ENCODE results near the gene GPC2.
"Not testable (repeated sequence)": the region's sequence is repeated elsewhere in the genome, so short reads cannot be mapped to it uniquely, and the experiment has no call there.

The GPC2 gene

DNA sequence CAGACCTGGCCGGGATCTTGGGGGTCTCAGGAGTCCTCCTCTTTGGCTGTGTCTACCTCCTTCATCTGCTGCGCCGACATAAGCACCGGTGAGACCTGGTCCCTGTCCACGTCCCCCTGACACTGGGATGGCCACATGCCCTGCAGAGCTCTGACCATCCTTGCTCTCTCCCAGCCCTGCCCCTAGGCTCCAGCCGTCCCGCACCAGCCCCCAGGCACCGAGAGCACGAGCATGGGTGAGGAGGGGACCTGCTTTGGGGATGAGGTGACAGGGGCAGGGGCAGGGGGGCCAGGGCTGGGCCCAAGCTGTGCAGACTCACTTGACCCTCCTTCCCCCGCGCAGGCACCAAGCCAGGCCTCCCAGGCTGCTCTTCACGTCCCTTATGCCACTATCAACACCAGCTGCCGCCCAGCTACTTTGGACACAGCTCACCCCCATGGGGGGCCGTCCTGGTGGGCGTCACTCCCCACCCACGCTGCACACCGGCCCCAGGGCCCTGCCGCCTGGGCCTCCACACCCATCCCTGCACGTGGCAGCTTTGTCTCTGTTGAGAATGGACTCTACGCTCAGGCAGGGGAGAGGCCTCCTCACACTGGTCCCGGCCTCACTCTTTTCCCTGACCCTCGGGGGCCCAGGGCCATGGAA is 43.5 kb upstream of the GPC2 start:
- TF ChIP-seq CTCF (IDR thresholded peaks at IDR 0.05; ENCODE audit: low read depth, low read length): no peak
- H3K4me3 ChIP-seq (ENCODE audit: low read depth, low read length): no peak overlapping the region
- in situ Hi-C loops (cut with HindIII; ENCODE audit: low sequenced_read_pairs): no loop called here
- no peak for DNase-seq (ENCODE audit: low read depth, low spot score)

GRCh38 chr7:100219801-100220585 is 42.8 kb upstream of the GPC2 start, which contains the start of gene PVRIG:
Gene PVRIG (plus strand): TSS chr7:100219949. CDS start chr7:100219971, 22 bp downstream.
- H3K4me3 ChIP-seq (ENCODE audit: low read depth, low read length); in situ Hi-C loops (cut with HindIII; ENCODE audit: low sequenced_read_pairs); DNase-seq (ENCODE audit: low read depth, low spot score): not testable (repeated sequence)

DNA sequence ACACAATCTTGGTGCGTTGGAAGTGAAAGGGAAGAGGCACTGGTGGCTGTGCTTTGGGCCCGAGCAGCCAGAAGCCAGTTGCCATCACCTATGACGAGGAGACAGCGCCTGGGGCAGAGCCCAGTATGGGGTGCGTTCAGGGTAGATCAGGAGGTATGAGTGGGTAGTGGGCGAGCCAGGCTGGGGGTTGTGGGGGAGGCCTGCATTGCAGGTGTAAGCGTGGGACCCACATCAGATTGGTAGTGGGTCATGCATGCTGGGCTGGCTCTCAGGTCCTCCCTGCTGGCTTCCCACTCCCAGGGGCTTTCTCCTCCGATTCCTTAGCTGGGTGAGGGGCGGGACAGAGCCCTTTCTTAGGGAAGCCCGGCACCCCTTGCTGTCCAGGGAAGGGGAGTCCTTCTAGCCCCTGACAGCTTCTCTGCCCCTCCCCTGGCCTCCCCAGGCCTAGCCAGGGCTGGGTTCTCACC is 42.1 kb upstream of the GPC2 start:
- H3K4me3 ChIP-seq (ENCODE audit: low read depth, low read length): no peak overlapping the region
- no peak for DNase-seq (ENCODE audit: low read depth, low spot score)
- in situ Hi-C loops (cut with HindIII; ENCODE audit: low sequenced_read_pairs): no loop called here
- TF ChIP-seq CTCF (IDR thresholded peaks at IDR 0.05; ENCODE audit: low read depth, low read length): no peak

- in situ Hi-C loops (cut with HindIII; ENCODE audit: low sequenced_read_pairs); H3K4me3 ChIP-seq (ENCODE audit: low read depth, low read length); DNase-seq (ENCODE audit: low read depth, low spot score): not testable (repeated sequence)
- TF ChIP-seq CTCF (IDR thresholded peaks at IDR 0.05; ENCODE audit: low read depth, low read length): peak; percentile 43
Measured at GRCh38 chr7:100217934-100218333, 40.8 kb upstream of the GPC2 start.

DNA sequence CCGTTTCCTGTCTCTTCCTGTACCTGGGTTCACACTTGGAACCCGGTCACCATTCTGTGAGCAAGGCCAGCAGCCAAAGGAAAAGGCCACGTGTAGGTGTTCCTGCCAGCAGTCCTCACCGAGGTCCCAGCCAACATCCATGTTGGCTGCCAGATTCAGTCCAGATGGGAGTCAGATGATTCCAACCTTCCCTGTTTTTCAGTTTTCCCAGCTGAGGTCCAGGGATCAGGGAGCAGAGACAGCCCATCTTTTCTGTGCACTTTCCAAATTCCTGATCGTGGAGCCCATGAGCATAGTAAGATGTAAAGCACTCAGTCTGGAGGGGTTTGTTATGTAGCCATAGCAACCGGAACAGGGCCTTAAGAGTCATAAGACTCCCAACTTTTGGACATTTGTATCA is 38.7 kb upstream of the GPC2 start:
- TF ChIP-seq CTCF (IDR thresholded peaks at IDR 0.05; ENCODE audit: low read depth, low read length): no peak
- in situ Hi-C loops (cut with HindIII; ENCODE audit: low sequenced_read_pairs): no loop called here
- H3K4me3 ChIP-seq (ENCODE audit: low read depth, low read length): no peak overlapping the region
- peak; percentile 15 for DNase-seq (ENCODE audit: low read depth, low spot score)

DNA sequence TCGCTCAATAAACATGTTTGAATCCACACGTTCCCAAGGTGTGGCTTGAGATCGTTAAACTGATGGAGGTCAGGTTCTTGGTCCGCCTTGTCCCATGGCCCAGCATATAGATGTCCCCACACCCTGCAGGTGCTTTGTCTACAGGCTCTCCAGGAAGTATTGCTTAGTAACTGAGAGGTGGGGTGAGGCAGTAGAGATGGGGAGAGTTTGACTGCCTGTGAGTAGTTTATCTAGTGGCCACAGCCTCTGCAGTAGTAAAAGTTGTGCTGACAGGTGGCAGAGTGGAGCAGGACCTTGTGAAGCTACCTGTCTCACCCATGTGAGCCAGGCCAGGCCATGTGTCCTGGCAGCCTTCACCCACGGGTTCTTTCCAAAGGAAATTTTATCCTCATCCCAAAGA is 37.2 kb upstream of the GPC2 start:
- DNase-seq (ENCODE audit: low read depth, low spot score); in situ Hi-C loops (cut with HindIII; ENCODE audit: low sequenced_read_pairs); H3K4me3 ChIP-seq (ENCODE audit: low read depth, low read length): not testable (repeated sequence)

GRCh38 chr7:100213672-100214071 is 36.5 kb upstream of the GPC2 start:
- in situ Hi-C loops (cut with HindIII; ENCODE audit: low sequenced_read_pairs): no loop called here
- no peak for DNase-seq (ENCODE audit: low read depth, low spot score)
- no peak overlapping the region for H3K4me3 ChIP-seq (ENCODE audit: low read depth, low read length)
- TF ChIP-seq CTCF (IDR thresholded peaks at IDR 0.05; ENCODE audit: low read depth, low read length): no peak

Measured in astrocyte of the spinal cord (primary cell).